BJ (cell line): ENCODE measurements around the gene MAN1C1. TPM values are rescaled to one million over a fixed set of nuclear protein-coding genes. Genes with fewer than 3 reads are reported as not detected.

Source experiments
- CTCF ChIA-PET: fragments of 350-600 bp; formaldehyde crosslinking; extraction: SDS; loops from one replicate; lab custom pipeline; 2021; ENCODE audit warnings: antibody characterized with exemption, inconsistent platforms; lab: Yijun Ruan, JAX
- POLR2A ChIA-PET: fragments of 300-600 bp; sonication (Branson Sonifier 250); formaldehyde crosslinking; extraction: SDS; loops from one replicate; lab custom pipeline; 2021; ENCODE audit warnings: antibody characterized with exemption; lab: Charles Lee
- DNase-seq: peaks from one replicate; pipeline ENCODE4 v3.0.0-alpha.2; 2011; ENCODE audit warnings: low read depth
- H3K27me3 ChIP-seq: 2 replicates; pipeline ENCODE4 v1.6.0; 2011; ENCODE audit warnings: low read length; ENCODE audit not compliant: control insufficient read depth, insufficient read depth
- H3K36me3 ChIP-seq: 2 replicates; pipeline ENCODE4 v1.5.1; 2011; ENCODE audit warnings: low read length; ENCODE audit not compliant: control insufficient read depth, insufficient read depth
- H3K4me3 ChIP-seq: 2 replicates; pipeline ENCODE4 v1.5.1; 2011; ENCODE audit warnings: low read depth, mild to moderate bottlenecking, control low read depth, low read length
- CTCF ChIP-seq: IDR thresholded peaks from 2 replicates; pipeline ENCODE4 v1.5.1; 2011; ENCODE audit warnings: low read depth, mild to moderate bottlenecking, control low read depth, inconsistent platforms, low read length, moderate library complexity; ENCODE audit not compliant: insufficient read depth
- polyA minus RNA-seq: library from RNA; depleted of rRNA, polyadenylated mRNA; stranded (reverse); fragments of >200 nt; gene quantifications from 2 replicates; pipeline ENCODE4 v1.2.3, GENCODE V29; 2011; rRNA and poly(A)+ RNA removed
- polyA plus RNA-seq: library from polyadenylated mRNA; depleted of rRNA; stranded (reverse); fragments of >200 nt; gene quantifications from 2 replicates; pipeline ENCODE4 v1.2.3, GENCODE V29; 2011; rRNA removed

MAN1C1 gene
- 0.98 and 1.1 TPM in 2 replicates for polyA plus RNA-seq
- 0.14 and 0.93 TPM in 2 replicates for polyA minus RNA-seq

GRCh38 chr1:25616095-25616986, at the start of gene MAN1C1:
TSS of gene MAN1C1 (plus strand) at chr1:25616791. CDS start at chr1:25617798, 1,007 bp downstream.
- Histone ChIP-seq H3K27me3 (peaks cover 48% of the 10 kb centered on the region), H3K4me3 (peak within 1 kb of the TSS; percentile 54), H3K36me3 (no peaks in the 10 kb centered on the region)
- TF ChIP-seq CTCF, result peak; percentile 60
- ChIA-PET POLR2A (interaction anchor here (0.6 kb wide), 1 partner anchor 104 kb away, joined by 9 read pairs; no protein-coding TSS in a partner anchor), CTCF (interaction anchor here (1.5 to 1.8 kb wide), 2 partner anchors 100 to 181 kb away, joined by 3 to 6 read pairs; no protein-coding TSS in a partner anchor)
- DNase-seq, result no peak

GRCh38 chr1:25567710-25568089, 48.9 kb upstream of the MAN1C1 start:
- ChIA-PET CTCF (interaction anchor here (0.6 to 3.5 kb wide), 5 partner anchors 11 to 228 kb away, joined by 3 to 12 read pairs (median 4); no protein-coding TSS in a partner anchor), POLR2A (interaction anchor here (0.6 kb wide), 1 partner anchor 361 kb away, joined by 3 read pairs; no protein-coding TSS in a partner anchor)
- H3K36me3 ChIP-seq, result peaks cover 7% of the 10 kb centered on the region; the same call in 1 of the 2 replicates
- no peaks in the 10 kb centered on the region for H3K27me3 ChIP-seq
- TF ChIP-seq CTCF, result no peak
- H3K4me3 ChIP-seq, result no peak overlapping the region
- DNase-seq, result no peak

- Histone ChIP-seq H3K4me3 (no peak overlapping the region), H3K27me3 (no peaks in the 10 kb centered on the region), H3K36me3 (peaks cover 6% of the 10 kb centered on the region; the same call in 1 of the 2 replicates)
- peak; percentile 26; the same call in 1 of the 2 replicates for TF ChIP-seq CTCF
- CTCF ChIA-PET, result interaction anchor here (1.2 to 3.5 kb wide), 3 partner anchors 9 to 15 kb away, joined by 3 to 12 read pairs (median 4); no protein-coding TSS in a partner anchor
- POLR2A ChIA-PET, result interaction anchor here (0.6 kb wide), 1 partner anchor 362 kb away, joined by 3 read pairs; no protein-coding TSS in a partner anchor
- DNase-seq, result peak; percentile 35
Measured at GRCh38 chr1:25568090-25568833, 48.3 kb upstream of the MAN1C1 start.

GRCh38 chr1:25568834-25569596, 47.6 kb upstream of the MAN1C1 start:
- Histone ChIP-seq H3K27me3 (no peaks in the 10 kb centered on the region), H3K4me3 (no peak overlapping the region), H3K36me3 (peaks cover 1% of the 10 kb centered on the region; the same call in 1 of the 2 replicates)
- POLR2A ChIA-PET, result interaction anchor here (0.6 kb wide), 1 partner anchor 233 kb away, joined by 3 read pairs; no protein-coding TSS in a partner anchor
- peak; percentile 48 for DNase-seq
- CTCF ChIA-PET, result interaction anchor here (1.2 to 1.4 kb wide), 2 partner anchors 9 to 15 kb away, joined by 3 to 4 read pairs; no protein-coding TSS in a partner anchor
- TF ChIP-seq CTCF, result no peak
